Measurements from ENCODE around the gene KRTAP6-2.

Gene KRTAP6-2

GRCh38 chr21:30579346-30579745, 19.4 kb downstream of the KRTAP6-2 start:
- no peak overlapping the region for H3K4me3 ChIP-seq (ENCODE audit: low read length)
- H3K4me1 ChIP-seq (ENCODE audit: control insufficient read depth, insufficient read depth, low read length) = no peaks in the 10 kb centered on the region
- WGBS (ENCODE audit: insufficient coverage, insufficient read length) = no CpG with 5 or more reads among the region's 1 CpG
- peaks cover 6% of the 10 kb centered on the region for H3K9me3 ChIP-seq (ENCODE audit: control insufficient read depth, insufficient read depth, low read length)
- no peaks in the 10 kb centered on the region for H3K36me3 ChIP-seq (ENCODE audit: control insufficient read depth, insufficient read depth, low read length)
- no peaks in the 10 kb centered on the region for H3K27me3 ChIP-seq (ENCODE audit: control insufficient read depth, insufficient read depth, low read length)
- DNase-seq (ENCODE audit: low read depth, low spot score) = no peak
- H3K27ac ChIP-seq (ENCODE audit: low read length) = no peak overlapping the region

DNA sequence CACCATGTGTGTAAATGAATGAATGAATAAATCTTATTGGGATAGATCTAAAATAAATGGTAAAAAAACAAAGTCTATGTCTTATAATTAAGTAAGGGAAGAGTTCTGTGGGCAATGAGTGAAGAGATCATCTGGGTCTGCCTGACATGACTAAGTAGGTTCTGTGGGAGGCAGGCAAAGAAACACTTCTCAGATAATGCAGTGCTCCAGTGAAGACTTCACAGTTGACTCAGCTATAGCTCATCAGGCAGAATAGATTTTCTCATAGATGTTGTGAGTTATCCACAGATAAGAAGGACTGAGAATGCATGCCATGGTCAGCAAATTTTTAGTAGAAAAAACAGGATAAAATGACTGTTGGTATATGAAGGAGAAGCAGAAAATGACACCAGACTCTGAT, 20.9 kb downstream of the KRTAP6-2 start:
- no peak for DNase-seq (ENCODE audit: low read depth, low spot score)
- Histone ChIP-seq H3K4me1 (ENCODE audit: control insufficient read depth, insufficient read depth, low read length) (no peaks in the 10 kb centered on the region), H3K27ac (ENCODE audit: low read length) (no peak overlapping the region), H3K36me3 (ENCODE audit: control insufficient read depth, insufficient read depth, low read length) (no peaks in the 10 kb centered on the region), H3K27me3 (ENCODE audit: control insufficient read depth, insufficient read depth, low read length) (no peaks in the 10 kb centered on the region), H3K4me3 (ENCODE audit: low read length) (no peak overlapping the region), H3K9me3 (ENCODE audit: control insufficient read depth, insufficient read depth, low read length) (peaks cover 5% of the 10 kb centered on the region)

- Histone ChIP-seq H3K4me3 (ENCODE audit: low read length) (no peak overlapping the region), H3K27me3 (ENCODE audit: control insufficient read depth, insufficient read depth, low read length) (no peaks in the 10 kb centered on the region), H3K27ac (ENCODE audit: low read length) (no peak overlapping the region), H3K9me3 (ENCODE audit: control insufficient read depth, insufficient read depth, low read length) (peaks cover 2% of the 10 kb centered on the region), H3K36me3 (ENCODE audit: control insufficient read depth, insufficient read depth, low read length) (no peaks in the 10 kb centered on the region), H3K4me1 (ENCODE audit: control insufficient read depth, insufficient read depth, low read length) (no peaks in the 10 kb centered on the region; the same call in 1 of the 2 replicates)
- DNase-seq (ENCODE audit: low read depth, low spot score) = no peak
Observed at GRCh38 chr21:30567617-30568016, 31.1 kb downstream of the KRTAP6-2 start.

- H3K36me3 ChIP-seq (ENCODE audit: control insufficient read depth, insufficient read depth, low read length) = no peaks in the 10 kb centered on the region
- H3K27me3 ChIP-seq (ENCODE audit: control insufficient read depth, insufficient read depth, low read length) = no peaks in the 10 kb centered on the region
- H3K9me3 ChIP-seq (ENCODE audit: control insufficient read depth, insufficient read depth, low read length) = peaks cover 5% of the 10 kb centered on the region
- no CpG with 5 or more reads among the region's 2 CpGs for WGBS (ENCODE audit: insufficient coverage, insufficient read length)
- no peak overlapping the region for H3K27ac ChIP-seq (ENCODE audit: low read length)
- DNase-seq (ENCODE audit: low read depth, low spot score) = no peak
- H3K4me1 ChIP-seq (ENCODE audit: control insufficient read depth, insufficient read depth, low read length) = no peaks in the 10 kb centered on the region; the same call in 1 of the 2 replicates
- H3K4me3 ChIP-seq (ENCODE audit: low read length) = no peak overlapping the region
Observed at GRCh38 chr21:30563630-30564029, 35.1 kb downstream of the KRTAP6-2 start.

DNA sequence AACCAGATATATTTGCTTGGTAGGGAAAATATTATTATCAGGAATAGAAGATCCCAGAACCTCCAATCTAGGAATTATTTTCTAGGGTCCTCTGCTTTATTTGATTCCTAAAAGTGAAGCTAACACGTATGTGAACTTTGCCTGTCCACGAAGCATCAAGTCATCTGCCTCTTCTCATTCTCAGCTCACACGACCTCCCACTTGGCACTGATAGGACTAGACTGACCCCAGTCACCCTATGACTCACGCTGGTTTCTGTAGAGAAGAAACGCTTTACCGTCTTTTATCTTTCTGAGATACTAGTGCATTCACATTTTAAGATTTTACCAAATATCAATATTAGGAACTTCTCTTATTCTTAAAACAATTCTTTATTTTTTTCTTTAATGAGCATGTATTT, 35.6 kb downstream of the KRTAP6-2 start:
- no peaks in the 10 kb centered on the region; the same call in 1 of the 2 replicates for H3K4me1 ChIP-seq (ENCODE audit: control insufficient read depth, insufficient read depth, low read length)
- no peaks in the 10 kb centered on the region for H3K36me3 ChIP-seq (ENCODE audit: control insufficient read depth, insufficient read depth, low read length)
- no peak overlapping the region for H3K4me3 ChIP-seq (ENCODE audit: low read length)
- H3K27ac ChIP-seq (ENCODE audit: low read length) = no peak overlapping the region
- no CpG with 5 or more reads among the region's 6 CpGs for WGBS (ENCODE audit: insufficient coverage, insufficient read length)
- DNase-seq (ENCODE audit: low read depth, low spot score) = no peak
- H3K9me3 ChIP-seq (ENCODE audit: control insufficient read depth, insufficient read depth, low read length) = peaks cover 5% of the 10 kb centered on the region
- H3K27me3 ChIP-seq (ENCODE audit: control insufficient read depth, insufficient read depth, low read length) = no peaks in the 10 kb centered on the region

- H3K36me3 ChIP-seq (ENCODE audit: control insufficient read depth, insufficient read depth, low read length) = no peaks in the 10 kb centered on the region
- no peak for DNase-seq (ENCODE audit: low read depth, low spot score)
- no peaks in the 10 kb centered on the region; the same call in 1 of the 2 replicates for H3K4me1 ChIP-seq (ENCODE audit: control insufficient read depth, insufficient read depth, low read length)
- WGBS (ENCODE audit: insufficient coverage, insufficient read length) = no CpG with 5 or more reads among the region's 2 CpGs
- H3K27me3 ChIP-seq (ENCODE audit: control insufficient read depth, insufficient read depth, low read length) = no peaks in the 10 kb centered on the region
- peaks cover 5% of the 10 kb centered on the region for H3K9me3 ChIP-seq (ENCODE audit: control insufficient read depth, insufficient read depth, low read length)
- H3K27ac ChIP-seq (ENCODE audit: low read length) = no peak overlapping the region
- H3K4me3 ChIP-seq (ENCODE audit: low read length) = no peak overlapping the region
Observed at GRCh38 chr21:30561957-30562356, 36.7 kb downstream of the KRTAP6-2 start.

DNA sequence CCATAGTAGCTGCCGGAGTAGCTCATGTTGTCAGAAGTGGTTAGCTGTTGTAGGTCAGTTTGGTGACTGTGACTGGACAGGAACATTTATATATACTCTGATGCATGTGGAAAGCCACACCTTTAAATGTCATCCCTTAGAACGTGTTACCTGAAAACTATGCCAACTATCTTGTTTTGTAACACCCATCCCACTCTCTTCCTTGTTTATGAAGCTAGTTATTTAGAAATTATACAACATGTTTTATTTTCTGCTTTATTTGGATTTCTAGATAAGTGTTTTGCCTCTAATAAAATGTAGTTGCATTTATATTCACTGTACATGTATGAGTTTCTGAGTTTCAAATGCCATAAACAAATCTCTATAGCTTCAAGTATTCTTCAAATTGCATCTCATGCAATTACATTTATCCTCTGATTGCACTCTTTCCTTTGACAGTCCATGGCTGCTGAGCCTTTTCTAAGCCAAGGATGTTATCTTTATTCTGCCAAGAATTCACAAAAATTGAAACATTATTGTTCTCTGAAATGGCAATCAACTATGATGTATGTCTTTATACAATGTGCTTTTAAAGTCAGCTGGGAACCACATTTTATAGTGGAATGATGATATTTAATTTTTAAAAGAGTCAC, 37.3 kb downstream of the KRTAP6-2 start, which contains the start of gene KRTAP19-7:
Gene KRTAP19-7, minus strand, starts transcription at position 51 of the 632 bp plus-strand sequence. Its CDS starts 25 bp downstream, at position 26.
- no peaks in the 10 kb centered on the region for H3K27me3 ChIP-seq (ENCODE audit: control insufficient read depth, insufficient read depth, low read length)
- peaks cover 8% of the 10 kb centered on the region for H3K9me3 ChIP-seq (ENCODE audit: control insufficient read depth, insufficient read depth, low read length)
- H3K27ac ChIP-seq (ENCODE audit: low read length) = no peak within 1 kb of the TSS
- no CpG with 5 or more reads among the region's 2 CpGs for WGBS (ENCODE audit: insufficient coverage, insufficient read length)
- H3K4me1 ChIP-seq (ENCODE audit: control insufficient read depth, insufficient read depth, low read length) = no peaks in the 10 kb centered on the region; the same call in 1 of the 2 replicates
- H3K4me3 ChIP-seq (ENCODE audit: low read length) = no peak within 1 kb of the TSS
- no peak for DNase-seq (ENCODE audit: low read depth, low spot score)
- H3K36me3 ChIP-seq (ENCODE audit: control insufficient read depth, insufficient read depth, low read length) = no peaks in the 10 kb centered on the region

DNA sequence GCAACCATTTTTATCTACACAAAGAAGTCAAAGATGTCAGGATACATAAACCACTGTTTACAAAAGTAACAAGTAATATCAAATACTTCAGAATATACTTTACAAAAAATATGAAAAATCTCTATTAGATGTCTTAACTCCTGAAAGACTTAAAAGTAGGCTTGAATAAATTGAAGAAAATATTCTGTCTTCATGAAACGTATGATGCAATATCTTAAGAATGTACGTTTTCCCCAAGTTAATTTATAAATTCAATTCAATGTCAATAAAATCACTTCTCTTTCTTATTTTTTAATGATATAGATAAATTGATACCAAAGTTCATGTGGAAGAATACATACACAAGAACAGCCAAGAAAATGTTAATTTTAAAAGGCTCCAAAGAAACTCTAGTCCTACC, 43.6 kb downstream of the KRTAP6-2 start:
- Histone ChIP-seq H3K27me3 (ENCODE audit: control insufficient read depth, insufficient read depth, low read length) (no peaks in the 10 kb centered on the region), H3K4me3 (ENCODE audit: low read length) (no peak overlapping the region), H3K9me3 (ENCODE audit: control insufficient read depth, insufficient read depth, low read length) (peaks cover 7% of the 10 kb centered on the region), H3K27ac (ENCODE audit: low read length) (no peak overlapping the region), H3K4me1 (ENCODE audit: control insufficient read depth, insufficient read depth, low read length) (no peaks in the 10 kb centered on the region), H3K36me3 (ENCODE audit: control insufficient read depth, insufficient read depth, low read length) (no peaks in the 10 kb centered on the region)
- no CpG with 5 or more reads among the region's 2 CpGs for WGBS (ENCODE audit: insufficient coverage, insufficient read length)
- DNase-seq (ENCODE audit: low read depth, low spot score) = no peak

GRCh38 chr21:30552782-30553181, 45.9 kb downstream of the KRTAP6-2 start:
- peaks cover 5% of the 10 kb centered on the region for H3K9me3 ChIP-seq (ENCODE audit: control insufficient read depth, insufficient read depth, low read length)
- no CpG with 5 or more reads among the region's 1 CpG for WGBS (ENCODE audit: insufficient coverage, insufficient read length)
- no peak overlapping the region for H3K27ac ChIP-seq (ENCODE audit: low read length)
- H3K4me1 ChIP-seq (ENCODE audit: control insufficient read depth, insufficient read depth, low read length) = no peaks in the 10 kb centered on the region
- no peaks in the 10 kb centered on the region for H3K36me3 ChIP-seq (ENCODE audit: control insufficient read depth, insufficient read depth, low read length)
- H3K27me3 ChIP-seq (ENCODE audit: control insufficient read depth, insufficient read depth, low read length) = no peaks in the 10 kb centered on the region
- DNase-seq (ENCODE audit: low read depth, low spot score) = no peak
- H3K4me3 ChIP-seq (ENCODE audit: low read length) = no peak overlapping the region

All from iPS DF 6.9 (cell line).